Measurements from ENCODE around the gene INPP4B. TPM values are rescaled to one million over a fixed set of nuclear protein-coding genes. Genes with fewer than 3 reads are reported as not detected.

The INPP4B gene
- total and polyA plus RNA-seq, 2 of the 4 experiments (the other 2 are of a cell fraction) = 1.8 to 14.0 TPM

DNA sequence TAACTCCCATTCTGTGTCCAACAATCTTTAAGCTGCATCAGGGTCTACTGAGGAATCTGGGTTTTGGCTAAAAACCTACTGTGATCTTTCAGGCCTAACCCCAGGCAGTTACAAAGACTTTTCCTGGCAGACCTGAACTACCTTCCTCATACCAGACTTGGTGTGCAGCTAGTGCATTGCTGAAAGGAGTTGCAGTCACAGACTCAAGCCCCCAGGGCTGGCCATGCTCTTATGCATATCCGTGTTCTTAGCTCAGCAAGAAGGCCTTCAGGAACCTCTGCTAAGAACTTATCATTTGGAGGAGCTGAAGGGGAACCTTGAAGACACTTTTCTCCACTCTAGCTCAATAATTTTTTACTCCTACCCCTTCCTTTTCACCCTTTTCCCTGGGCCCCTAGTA, 147.5 kb downstream of the INPP4B start:
- TF ChIP-seq FOS (IDR thresholded peaks at IDR 0.05; ENCODE audit: low read depth, low read length) = no peak
- H3K4me3 ChIP-seq (ENCODE audit: insufficient read depth, low read depth, low read length) = no peak overlapping the region
- no peaks in the 10 kb centered on the region for H3K9me1 ChIP-seq (ENCODE audit: insufficient read depth, low read length)
- no peak overlapping the region for H2BK120ac ChIP-seq (ENCODE audit: low read depth, low read length)
- ATAC-seq (ENCODE audit: low read depth) = no peak
- POLR2A ChIA-PET (ENCODE audit: unreplicated experiment) = no interaction called here
- dilution Hi-C loops (cut with HindIII; ENCODE audit: low sequenced_read_pairs, unreplicated experiment) = no loop called here
- no TSS peak for BruUV-seq (replicated peaks)
- H4K20me1 ChIP-seq (ENCODE audit: insufficient read depth, low read length) = no peaks in the 10 kb centered on the region
- no peak overlapping the region for H2BK5ac ChIP-seq (ENCODE audit: low read depth, low read length, poor library complexity, severe bottlenecking)
- H2BK20ac ChIP-seq (ENCODE audit: low read depth, low read length) = no peak overlapping the region
- no peak overlapping the region for H4K8ac ChIP-seq (ENCODE audit: low read depth in 2 of 2, low read length in 2 of 2)
- no peak overlapping the region for H2AK9ac ChIP-seq (replicated peaks; ENCODE audit: low read depth, low read length, poor library complexity)
- no peaks in the 10 kb centered on the region for H3K9me3 ChIP-seq (ENCODE audit: control insufficient read depth, insufficient read depth, low read length)
- no peak overlapping the region for H3K27ac ChIP-seq (ENCODE audit: insufficient read depth, low read length)
- no peaks in the 10 kb centered on the region for H3K4me1 ChIP-seq (ENCODE audit: control insufficient read depth, insufficient read depth, low read length)
- no peaks in the 10 kb centered on the region for H3K27me3 ChIP-seq (ENCODE audit: control insufficient read depth, insufficient read depth, low read length)
- no peak overlapping the region for H3K18ac ChIP-seq (ENCODE audit: low read depth, low read length)
- no CpG with 5 or more reads among the region's 1 CpG for WGBS, 2 experiments (ENCODE audit: extremely low coverage in 2 of 2, insufficient read length in 1 of 2)
- no peaks in the 10 kb centered on the region for H3K36me3 ChIP-seq (ENCODE audit: control insufficient read depth, insufficient read depth, low read length)
- intact Hi-C loops (cut with micrococcal nuclease) = no loop called here
- no peak overlapping the region for H4K5ac ChIP-seq (ENCODE audit: low read depth, low read length)
- no peak overlapping the region for H2AK5ac ChIP-seq (ENCODE audit: low read depth, low read length)
- no peak overlapping the region for H3K9ac ChIP-seq (ENCODE audit: low read depth, low read length)
- no peaks in the 10 kb centered on the region for H3K79me1 ChIP-seq (ENCODE audit: low read depth in 1 of 2, low read length in 2 of 2)
- H3K14ac ChIP-seq (replicated peaks; ENCODE audit: low read depth, low read length) = no peak overlapping the region
- H3K4me2 ChIP-seq (ENCODE audit: low read depth, low read length) = no peak overlapping the region
- DNase-seq = no peak
- H2BK15ac ChIP-seq (ENCODE audit: low read depth, low read length) = no peak overlapping the region
- H2AFZ ChIP-seq (replicated peaks; ENCODE audit: low read length, poor library complexity) = no peak overlapping the region
- CTCF ChIA-PET = no interaction called here
- in situ Hi-C loops (cut with MboI; ENCODE audit: low sequenced_read_pairs) = no loop called here
- no peak overlapping the region for H3K4ac ChIP-seq (ENCODE audit: low read depth, low read length)
- H3K56ac ChIP-seq (ENCODE audit: extremely low read depth, insufficient read depth, low read length) = no peak overlapping the region
- H4K91ac ChIP-seq (ENCODE audit: insufficient read depth, low read depth, low read length) = no peak overlapping the region
- no peak overlapping the region for H3K23ac ChIP-seq (ENCODE audit: low read depth, low read length)
